Hepatocyte (in vitro differentiated cells): ENCODE data around the gene CHAD.

Experiments used
- EZH2 ChIP-seq: fragments of 200-600 bp; sonication (generic); IDR thresholded peaks from 2 replicates; pipeline ENCODE4 v1.6.1; 2016; ENCODE audit warnings: antibody characterized with exemption, mild to moderate bottlenecking, borderline replicate concordance
- EZH2phosphoT487 ChIP-seq: fragments of 200-600 bp; sonication (generic); IDR thresholded peaks from one replicate; pipeline ENCODE4 v1.6.1; 2018; ENCODE audit warnings: antibody characterized with exemption, mild to moderate bottlenecking, low read depth, moderate library complexity; ENCODE audit not compliant: unreplicated experiment, severe bottlenecking
- TF ChIP-seq, protein P1 (sequence below): fragments of 200-600 bp; sonication (generic); IDR thresholded peaks from 2 replicates; pipeline ENCODE4 v1.5.1; 2016; ENCODE audit warnings: antibody characterized with exemption, mild to moderate bottlenecking; ENCODE audit not compliant: poor library complexity

DNA sequence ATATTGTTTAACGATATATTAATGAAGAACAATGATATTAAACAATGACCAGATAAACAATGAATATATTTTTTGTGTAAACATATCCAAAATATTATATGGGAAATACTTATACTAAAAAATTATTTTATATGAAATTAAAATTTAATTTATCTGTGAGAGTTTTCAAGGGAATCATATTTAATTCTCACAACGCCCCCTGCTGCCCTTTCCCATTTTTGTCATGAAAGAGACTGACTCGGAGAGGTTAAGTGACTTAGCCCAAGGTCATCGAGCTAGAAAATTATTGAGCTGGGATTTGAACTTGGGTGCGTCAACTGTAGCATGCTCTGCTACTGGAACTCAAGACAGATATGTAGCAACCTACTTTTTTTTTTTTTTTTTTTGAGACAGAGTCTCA, 32.4 kb upstream of the CHAD start:
- TF ChIP-seq, protein P1, sequence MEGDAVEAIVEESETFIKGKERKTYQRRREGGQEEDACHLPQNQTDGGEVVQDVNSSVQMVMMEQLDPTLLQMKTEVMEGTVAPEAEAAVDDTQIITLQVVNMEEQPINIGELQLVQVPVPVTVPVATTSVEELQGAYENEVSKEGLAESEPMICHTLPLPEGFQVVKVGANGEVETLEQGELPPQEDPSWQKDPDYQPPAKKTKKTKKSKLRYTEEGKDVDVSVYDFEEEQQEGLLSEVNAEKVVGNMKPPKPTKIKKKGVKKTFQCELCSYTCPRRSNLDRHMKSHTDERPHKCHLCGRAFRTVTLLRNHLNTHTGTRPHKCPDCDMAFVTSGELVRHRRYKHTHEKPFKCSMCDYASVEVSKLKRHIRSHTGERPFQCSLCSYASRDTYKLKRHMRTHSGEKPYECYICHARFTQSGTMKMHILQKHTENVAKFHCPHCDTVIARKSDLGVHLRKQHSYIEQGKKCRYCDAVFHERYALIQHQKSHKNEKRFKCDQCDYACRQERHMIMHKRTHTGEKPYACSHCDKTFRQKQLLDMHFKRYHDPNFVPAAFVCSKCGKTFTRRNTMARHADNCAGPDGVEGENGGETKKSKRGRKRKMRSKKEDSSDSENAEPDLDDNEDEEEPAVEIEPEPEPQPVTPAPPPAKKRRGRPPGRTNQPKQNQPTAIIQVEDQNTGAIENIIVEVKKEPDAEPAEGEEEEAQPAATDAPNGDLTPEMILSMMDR: peak; percentile 39
- TF ChIP-seq EZH2 (no peak), EZH2phosphoT487 (no peak)
